ENCODE data around the gene DSCAM.

GRCh38 chr21:40120940-40121575 is 725.9 kb downstream of the DSCAM start:
- TF ChIP-seq CTCF (IDR thresholded peaks at IDR 0.05) (peak in 5 of 6 experiments; percentile 62 to 71 (median 65)), POLR2A (IDR thresholded peaks at IDR 0.05) (no peak)
